ENCODE measurements around the gene TTC28.

Gene TTC28

DNA sequence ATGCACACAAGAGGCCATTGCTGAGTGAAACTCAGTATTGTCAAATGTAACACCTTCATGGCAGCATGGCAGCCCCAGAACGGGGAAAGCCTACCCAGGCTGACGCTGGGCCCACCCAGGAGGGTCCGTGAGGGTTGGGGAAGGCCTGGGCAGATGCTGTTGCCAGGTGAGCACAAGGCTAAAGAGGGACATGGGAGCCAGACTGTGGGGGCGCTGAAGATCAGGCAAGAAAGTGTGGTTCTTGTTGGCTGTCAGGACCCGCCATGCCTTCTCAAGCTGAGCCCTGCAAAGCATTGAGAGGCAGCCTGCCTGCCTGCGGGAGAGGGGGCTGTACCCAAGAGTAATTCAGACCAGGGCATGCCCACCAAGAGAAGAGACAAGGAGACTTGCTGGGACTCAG is 675.6 kb downstream of the TTC28 start:
- Histone ChIP-seq H3K27ac (ENCODE audit: low read length, poor library complexity, severe bottlenecking) (no peak overlapping the region), H2BK120ac (ENCODE audit: low read depth, low read length) (no peak overlapping the region), H3K4me3 (ENCODE audit: insufficient read depth in 1 of 2, low read depth in 1 of 2, low read length in 2 of 2) (no peak overlapping the region), H3K9me3 (ENCODE audit: control insufficient read depth, low read length) (no peaks in the 10 kb centered on the region), H2BK5ac (ENCODE audit: low read depth, low read length, poor library complexity, severe bottlenecking) (no peak overlapping the region), H3K4me1 (ENCODE audit: control insufficient read depth, insufficient read depth, low read depth, low read length) (peaks cover 17% of the 10 kb centered on the region), H3K9ac (ENCODE audit: low read length) (no peak overlapping the region), H2BK15ac (ENCODE audit: low read depth, poor library complexity, severe bottlenecking) (no peak overlapping the region), H4K8ac (ENCODE audit: low read length) (no peak overlapping the region), H3K4me2 (ENCODE audit: low read length, poor library complexity, severe bottlenecking) (no peak overlapping the region), H3K18ac (ENCODE audit: low read depth in 1 of 2, low read length in 2 of 2) (no peak overlapping the region), H2AFZ (ENCODE audit: low read depth, low read length) (no peak overlapping the region), H2AK5ac (ENCODE audit: low read length, severe bottlenecking) (no peak overlapping the region), H3K36me3 (ENCODE audit: control insufficient read depth in 1 of 2, insufficient read depth in 2 of 2, low read depth in 1 of 2, low read length in 2 of 2) (peaks cover 34 to 47% of the 10 kb centered on the region in 2 experiments), H3K14ac (ENCODE audit: low read length in 2 of 2) (no peak overlapping the region), H2BK12ac (ENCODE audit: low read length in 2 of 2) (no peak overlapping the region), H3K4ac (ENCODE audit: low read depth in 1 of 2, low read length in 2 of 2) (no peak overlapping the region), H3K27me3 (ENCODE audit: control insufficient read depth in 1 of 2, insufficient read depth in 1 of 2, low read length in 2 of 2) (no peaks in the 10 kb centered on the region), H3K23ac (ENCODE audit: low read length in 2 of 2) (no peak overlapping the region), H4K91ac (ENCODE audit: low read length) (no peak overlapping the region), H3K79me1 (replicated peaks; ENCODE audit: low read length, poor library complexity, severe bottlenecking) (no peaks in the 10 kb centered on the region)
- WGBS: 93% methylated on average over 6 of the region's 6 CpGs
- DNase-seq: no peak

DNA sequence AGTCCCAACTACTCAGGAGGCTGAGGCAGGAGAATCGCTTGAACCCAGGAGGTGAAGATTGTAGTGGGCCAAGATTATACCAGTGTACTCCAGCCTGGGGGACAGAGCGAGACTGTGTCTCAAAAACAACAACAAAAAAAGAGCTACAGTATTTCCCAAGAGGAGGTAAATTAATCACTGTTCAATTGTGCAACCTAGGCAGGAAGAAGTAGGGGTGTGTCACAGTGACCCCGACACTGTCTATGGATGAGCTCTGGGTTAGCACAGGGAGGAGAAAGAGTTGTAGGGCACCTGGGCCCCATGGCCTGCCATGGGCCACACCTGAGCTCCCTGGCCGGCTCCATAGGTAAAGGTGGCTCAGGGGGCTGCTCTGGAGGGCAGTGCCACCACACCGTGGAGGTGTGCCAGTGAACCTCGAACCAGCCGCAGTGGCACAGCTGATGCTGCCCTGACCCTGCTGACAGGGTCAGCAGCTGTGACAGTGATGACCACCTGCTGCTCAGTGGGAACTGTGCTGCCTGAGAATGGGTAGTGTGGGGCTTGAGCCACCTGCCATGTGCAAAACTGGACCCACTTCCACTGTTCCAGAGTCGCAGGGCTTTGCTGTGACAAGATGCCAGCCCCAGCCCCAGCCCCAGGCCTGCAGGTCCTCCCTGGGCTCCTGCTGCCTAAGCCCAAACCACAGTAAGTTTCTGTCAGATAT is 676.6 kb downstream of the TTC28 start:
- Histone ChIP-seq H3K27ac (ENCODE audit: low read length, poor library complexity, severe bottlenecking) (no peak overlapping the region), H3K79me1 (replicated peaks; ENCODE audit: low read length, poor library complexity, severe bottlenecking) (no peaks in the 10 kb centered on the region), H2BK15ac (ENCODE audit: low read depth, poor library complexity, severe bottlenecking) (no peak overlapping the region), H2BK120ac (ENCODE audit: low read depth, low read length) (no peak overlapping the region), H3K4ac (ENCODE audit: low read depth in 1 of 2, low read length in 2 of 2) (no peak overlapping the region), H3K18ac (ENCODE audit: low read depth in 1 of 2, low read length in 2 of 2) (no peak overlapping the region), H4K8ac (ENCODE audit: low read length) (no peak overlapping the region), H2AK5ac (ENCODE audit: low read length, severe bottlenecking) (no peak overlapping the region), H3K23ac (ENCODE audit: low read length in 2 of 2) (no peak overlapping the region), H3K4me2 (ENCODE audit: low read length, poor library complexity, severe bottlenecking) (no peak overlapping the region), H3K9ac (ENCODE audit: low read length) (no peak overlapping the region), H3K27me3 (ENCODE audit: control insufficient read depth in 1 of 2, insufficient read depth in 1 of 2, low read length in 2 of 2) (no peaks in the 10 kb centered on the region), H3K4me1 (ENCODE audit: control insufficient read depth, insufficient read depth, low read depth, low read length) (peaks cover 12% of the 10 kb centered on the region), H2BK5ac (ENCODE audit: low read depth, low read length, poor library complexity, severe bottlenecking) (no peak overlapping the region), H3K14ac (ENCODE audit: low read length in 2 of 2) (no peak overlapping the region), H3K9me3 (ENCODE audit: control insufficient read depth, low read length) (no peaks in the 10 kb centered on the region), H2BK12ac (ENCODE audit: low read length in 2 of 2) (no peak overlapping the region), H4K91ac (ENCODE audit: low read length) (no peak overlapping the region), H3K36me3 (ENCODE audit: control insufficient read depth in 1 of 2, insufficient read depth in 2 of 2, low read depth in 1 of 2, low read length in 2 of 2) (peaks cover 44 to 57% of the 10 kb centered on the region in 2 experiments), H3K4me3 (ENCODE audit: insufficient read depth in 1 of 2, low read depth in 1 of 2, low read length in 2 of 2) (no peak overlapping the region), H2AFZ (ENCODE audit: low read depth, low read length) (no peak overlapping the region)
- DNase-seq: no peak
- 91% methylated on average over 7 of the region's 8 CpGs for WGBS

DNA sequence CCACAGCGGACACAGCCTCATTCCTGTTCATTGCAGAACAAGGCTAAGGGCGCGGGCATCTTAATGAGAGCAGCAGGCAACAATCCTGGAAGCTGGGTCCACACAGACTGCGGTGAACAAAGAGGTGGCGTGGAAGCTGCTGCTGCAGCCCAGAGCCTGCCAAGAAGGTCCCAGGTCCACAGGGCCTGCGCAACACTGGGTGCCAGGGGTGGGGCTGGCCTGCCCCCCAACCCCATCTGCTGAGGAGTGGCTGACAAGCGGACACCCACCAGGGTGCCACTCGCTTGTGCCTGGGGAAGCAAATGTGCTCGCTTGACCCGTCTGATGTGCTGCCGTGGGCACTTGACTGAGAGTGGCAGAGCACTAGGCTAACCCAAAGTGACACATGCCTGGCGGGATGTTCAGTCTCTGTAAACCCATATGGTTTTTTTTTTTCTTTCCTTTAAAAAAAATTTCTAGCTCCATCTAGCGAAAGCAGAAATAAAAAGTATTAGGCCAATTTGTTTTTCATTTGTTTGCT is 677.4 kb downstream of the TTC28 start:
- Histone ChIP-seq H3K23ac (ENCODE audit: low read length in 2 of 2) (no peak overlapping the region), H2BK120ac (ENCODE audit: low read depth, low read length) (no peak overlapping the region), H3K14ac (ENCODE audit: low read length in 2 of 2) (no peak overlapping the region), H3K27ac (ENCODE audit: low read length, poor library complexity, severe bottlenecking) (no peak overlapping the region), H3K27me3 (ENCODE audit: control insufficient read depth in 1 of 2, insufficient read depth in 1 of 2, low read length in 2 of 2) (no peaks in the 10 kb centered on the region), H3K36me3 (ENCODE audit: control insufficient read depth in 1 of 2, insufficient read depth in 2 of 2, low read depth in 1 of 2, low read length in 2 of 2) (peaks cover 43 to 61% of the 10 kb centered on the region in 2 experiments), H2BK12ac (ENCODE audit: low read length in 2 of 2) (no peak overlapping the region), H3K9ac (ENCODE audit: low read length) (no peak overlapping the region), H4K8ac (ENCODE audit: low read length) (no peak overlapping the region), H2BK5ac (ENCODE audit: low read depth, low read length, poor library complexity, severe bottlenecking) (no peak overlapping the region), H2AFZ (ENCODE audit: low read depth, low read length) (no peak overlapping the region), H2AK5ac (ENCODE audit: low read length, severe bottlenecking) (no peak overlapping the region), H3K4me2 (ENCODE audit: low read length, poor library complexity, severe bottlenecking) (no peak overlapping the region), H3K4me1 (ENCODE audit: control insufficient read depth, insufficient read depth, low read depth, low read length) (peaks cover 19% of the 10 kb centered on the region), H3K79me1 (replicated peaks; ENCODE audit: low read length, poor library complexity, severe bottlenecking) (no peaks in the 10 kb centered on the region), H3K4ac (ENCODE audit: low read depth in 1 of 2, low read length in 2 of 2) (no peak overlapping the region), H3K18ac (ENCODE audit: low read depth in 1 of 2, low read length in 2 of 2) (no peak overlapping the region), H3K4me3 (ENCODE audit: insufficient read depth in 1 of 2, low read depth in 1 of 2, low read length in 2 of 2) (no peak overlapping the region), H3K9me3 (ENCODE audit: control insufficient read depth, low read length) (no peaks in the 10 kb centered on the region), H4K91ac (ENCODE audit: low read length) (no peak overlapping the region), H2BK15ac (ENCODE audit: low read depth, poor library complexity, severe bottlenecking) (no peak overlapping the region)
- WGBS: 97% methylated on average over 12 of the region's 13 CpGs
- DNase-seq: no peak

DNA sequence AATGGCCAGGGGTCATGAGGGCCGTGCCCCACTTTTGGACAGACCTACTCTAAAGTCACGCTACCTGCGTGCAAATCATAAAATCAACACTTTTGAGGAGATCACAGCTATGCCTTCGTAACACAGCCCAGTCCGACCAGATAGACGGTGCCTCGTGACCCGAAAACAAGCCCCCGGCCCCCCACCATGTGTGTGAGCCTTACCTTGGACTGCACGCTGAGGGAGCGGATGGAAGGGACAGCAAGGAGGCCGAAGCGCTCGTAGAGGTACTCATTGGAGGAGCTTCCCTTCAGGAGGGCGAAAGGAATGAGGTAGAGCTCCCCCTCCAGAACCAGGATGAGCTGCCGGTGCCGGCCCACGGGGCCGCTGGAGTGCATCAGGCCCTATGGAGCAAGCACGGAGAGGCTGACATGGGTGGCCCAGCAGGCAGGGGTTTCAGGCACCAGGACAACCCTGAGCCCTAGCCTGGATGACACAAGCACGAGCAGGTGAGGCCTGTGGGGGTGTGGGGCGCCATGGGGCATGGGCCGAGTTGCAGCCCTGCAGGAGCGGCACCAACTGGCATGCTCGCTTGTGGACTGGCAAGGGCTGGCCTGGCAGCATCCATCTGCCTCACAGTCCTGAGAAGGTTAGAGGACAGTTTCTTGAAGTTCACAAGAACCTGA is 678.3 kb downstream of the TTC28 start:
- Histone ChIP-seq H3K4me3 (ENCODE audit: insufficient read depth in 1 of 2, low read depth in 1 of 2, low read length in 2 of 2) (no peak overlapping the region), H3K27ac (ENCODE audit: low read length, poor library complexity, severe bottlenecking) (no peak overlapping the region), H2AK5ac (ENCODE audit: low read length, severe bottlenecking) (no peak overlapping the region), H4K91ac (ENCODE audit: low read length) (no peak overlapping the region), H3K4me1 (ENCODE audit: control insufficient read depth, insufficient read depth, low read depth, low read length) (peaks cover 23% of the 10 kb centered on the region), H3K4ac (ENCODE audit: low read depth in 1 of 2, low read length in 2 of 2) (no peak overlapping the region), H3K79me1 (replicated peaks; ENCODE audit: low read length, poor library complexity, severe bottlenecking) (peaks cover 1% of the 10 kb centered on the region), H2AFZ (ENCODE audit: low read depth, low read length) (no peak overlapping the region), H3K14ac (ENCODE audit: low read length in 2 of 2) (no peak overlapping the region), H3K27me3 (ENCODE audit: control insufficient read depth in 1 of 2, insufficient read depth in 1 of 2, low read length in 2 of 2) (no peaks in the 10 kb centered on the region), H3K4me2 (ENCODE audit: low read length, poor library complexity, severe bottlenecking) (no peak overlapping the region), H3K36me3 (ENCODE audit: control insufficient read depth in 1 of 2, insufficient read depth in 2 of 2, low read depth in 1 of 2, low read length in 2 of 2) (peaks cover 46 to 64% of the 10 kb centered on the region in 2 experiments), H2BK5ac (ENCODE audit: low read depth, low read length, poor library complexity, severe bottlenecking) (no peak overlapping the region), H2BK12ac (ENCODE audit: low read length in 2 of 2) (no peak overlapping the region), H2BK120ac (ENCODE audit: low read depth, low read length) (no peak overlapping the region), H4K8ac (ENCODE audit: low read length) (no peak overlapping the region), H3K18ac (ENCODE audit: low read depth in 1 of 2, low read length in 2 of 2) (no peak overlapping the region), H3K9ac (ENCODE audit: low read length) (no peak overlapping the region), H3K9me3 (ENCODE audit: control insufficient read depth, low read length) (no peaks in the 10 kb centered on the region), H3K23ac (ENCODE audit: low read length in 2 of 2) (no peak overlapping the region), H2BK15ac (ENCODE audit: low read depth, poor library complexity, severe bottlenecking) (no peak overlapping the region)
- WGBS: 97% methylated on average over 25 of the region's 25 CpGs
- no peak for DNase-seq
